NCI-H1048 (cell line): ENCODE results near the gene TSPAN9.

Source experiments
- DNase-seq: peaks from one replicate; lab custom pipeline; 2025; lab: John Stamatoyannopoulos, UW

Gene TSPAN9

DNA sequence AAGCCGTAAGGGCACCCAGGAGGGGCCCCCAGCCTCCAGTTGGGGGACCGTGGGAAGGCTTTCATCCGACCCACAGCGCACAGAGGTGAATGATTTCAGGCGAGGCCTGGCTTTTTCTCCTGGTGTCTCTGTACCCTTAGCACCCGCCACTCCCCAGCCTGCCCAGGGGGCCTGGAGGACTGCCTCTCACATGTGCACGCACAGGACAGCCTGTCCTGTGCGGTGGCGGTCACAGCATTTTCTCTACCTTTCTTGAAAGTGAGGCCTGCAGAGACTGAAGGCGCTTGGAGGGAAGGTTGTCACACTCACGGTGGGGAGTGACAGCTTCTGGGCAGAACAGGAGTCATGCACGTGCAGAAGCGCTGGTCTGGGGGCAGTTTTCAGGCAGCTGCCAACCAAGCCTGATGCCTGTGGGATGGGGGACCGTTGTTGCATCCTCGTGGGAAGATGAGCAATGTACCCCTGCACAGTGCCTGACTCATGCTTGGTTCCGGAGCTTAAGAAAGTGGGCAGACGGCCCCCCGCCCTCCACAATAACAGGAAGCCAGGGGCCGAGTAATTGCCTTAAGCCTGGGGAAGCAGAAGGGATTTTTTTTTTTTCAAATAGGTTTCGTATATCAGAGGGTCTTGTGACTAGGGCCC, 148.1 kb downstream of the TSPAN9 start:
- DNase-seq = no peak

DNA sequence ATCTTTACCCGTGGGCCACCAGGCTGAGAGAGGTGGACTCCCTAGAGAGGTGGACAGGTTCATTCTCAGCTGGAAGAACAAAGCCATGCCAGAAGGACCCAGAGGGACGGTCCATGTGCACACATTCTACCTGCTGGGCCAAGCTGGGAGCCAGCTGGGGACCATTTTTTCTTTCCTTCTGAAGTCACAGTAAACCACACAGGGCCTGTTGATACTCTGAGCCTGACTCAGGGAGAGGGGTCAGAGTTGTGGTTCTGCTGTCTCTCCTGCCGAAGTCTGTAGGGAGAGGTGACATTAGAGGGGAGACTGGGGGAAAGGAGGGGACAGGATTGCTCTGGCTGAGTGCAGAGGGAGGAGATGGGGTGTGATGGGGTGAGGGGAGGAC, 148.6 kb downstream of the TSPAN9 start:
- no peak for DNase-seq

GRCh38 chr12:3226264-3226663, 149.1 kb downstream of the TSPAN9 start:
- no peak for DNase-seq

- DNase-seq = no peak
Observed at GRCh38 chr12:3227076-3227975, 150.1 kb downstream of the TSPAN9 start.

- DNase-seq = no peak
Observed at GRCh38 chr12:3228552-3228951, 151.4 kb downstream of the TSPAN9 start.

- DNase-seq = no peak
Observed at GRCh38 chr12:3229577-3229976, 152.4 kb downstream of the TSPAN9 start.

DNA sequence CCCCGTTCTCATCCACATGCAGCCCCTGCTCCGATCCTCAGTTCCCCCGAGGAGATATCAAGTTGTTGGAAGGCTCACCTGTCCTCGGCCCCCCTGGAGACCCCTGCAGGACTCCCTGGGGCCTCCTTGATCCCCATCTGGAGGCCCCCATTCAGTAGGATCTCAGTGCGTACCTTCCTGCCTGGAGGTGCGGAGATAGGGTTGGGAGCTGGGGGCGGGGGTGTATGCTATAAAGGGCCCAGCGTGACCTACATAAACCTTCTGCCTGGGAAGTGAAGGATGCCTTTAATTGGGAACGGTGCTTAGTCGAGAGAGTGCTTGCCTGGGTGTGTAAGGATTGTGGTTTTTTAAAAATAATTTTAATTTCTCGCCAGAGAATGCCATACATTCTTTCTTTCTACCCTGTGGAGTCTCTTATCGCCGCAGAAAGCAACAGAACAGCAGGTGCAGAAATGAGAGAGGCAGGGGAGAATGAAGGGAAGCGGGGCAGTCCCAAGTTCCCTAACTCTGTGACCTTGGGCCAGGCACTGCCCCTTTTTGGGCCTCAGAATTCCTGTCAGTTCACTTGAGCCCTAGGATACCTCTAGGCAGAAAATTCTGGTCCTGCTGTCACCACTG, 153.7 kb downstream of the TSPAN9 start:
- no peak for DNase-seq

DNA sequence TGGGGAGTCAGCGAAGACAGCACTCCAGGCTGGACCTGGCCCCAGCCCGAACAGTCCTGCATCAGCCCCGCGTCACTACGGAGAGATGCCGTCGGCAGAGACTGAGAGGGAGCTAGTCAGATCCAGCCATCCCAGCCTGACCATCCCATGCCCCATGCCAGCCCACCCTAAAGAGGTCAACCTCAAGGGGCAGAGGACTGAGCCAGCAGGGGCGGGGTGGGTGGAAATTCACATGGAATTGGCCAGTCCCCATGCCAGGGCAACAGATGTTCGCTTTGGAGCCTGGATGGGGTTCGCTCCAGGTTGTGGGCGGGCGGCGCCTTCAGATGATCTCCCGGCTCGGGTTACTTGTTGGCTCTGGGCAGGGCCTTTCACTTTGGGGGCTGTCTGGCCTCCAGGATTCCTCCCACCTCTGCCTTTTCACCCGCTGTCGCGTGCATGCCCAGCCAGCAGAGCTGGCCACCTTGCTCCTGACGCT, 154.3 kb downstream of the TSPAN9 start:
- DNase-seq = no peak

DNA sequence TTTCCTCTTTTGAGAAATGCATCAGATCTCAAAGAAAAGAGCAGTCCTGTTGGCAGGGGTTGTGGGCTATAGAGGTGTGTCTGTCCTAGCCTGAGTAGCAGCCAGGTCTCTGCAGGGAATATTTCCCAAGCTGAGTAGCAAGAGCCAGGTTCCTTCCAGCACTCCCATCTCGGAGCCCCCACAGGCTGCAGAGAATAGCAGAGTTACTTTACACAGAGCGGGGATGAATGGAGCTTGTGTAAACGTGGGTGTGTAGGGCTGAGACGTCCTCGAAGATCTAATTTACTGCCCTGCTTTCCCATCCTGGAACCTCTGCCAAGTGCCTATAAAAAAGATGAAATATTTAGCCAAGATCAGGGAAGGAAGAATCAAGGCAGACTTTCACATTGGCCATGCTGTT, 156.6 kb downstream of the TSPAN9 start:
- no peak for DNase-seq

- no peak for DNase-seq
Observed at GRCh38 chr12:3236345-3237187, 159.4 kb downstream of the TSPAN9 start.

DNA sequence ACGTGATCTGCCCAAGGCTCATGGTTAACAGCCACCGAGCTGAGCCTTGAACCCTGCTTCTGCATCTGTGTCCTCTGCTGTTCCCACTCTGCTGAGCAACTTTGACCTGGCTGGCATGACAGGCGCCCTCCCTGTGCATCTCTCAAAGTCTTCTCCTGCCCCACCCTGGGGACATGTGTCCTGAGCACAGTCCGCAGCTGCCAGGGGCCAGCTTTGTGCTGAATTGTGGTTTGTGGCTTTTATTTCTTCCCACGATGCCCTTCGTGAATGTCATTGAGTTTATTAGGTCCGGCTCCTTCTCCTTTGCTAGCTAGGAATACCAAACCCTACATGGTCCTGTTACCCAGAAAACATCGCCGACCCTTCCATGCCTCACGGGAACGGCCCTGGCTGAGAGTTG, 161.0 kb downstream of the TSPAN9 start:
- DNase-seq = no peak

DNA sequence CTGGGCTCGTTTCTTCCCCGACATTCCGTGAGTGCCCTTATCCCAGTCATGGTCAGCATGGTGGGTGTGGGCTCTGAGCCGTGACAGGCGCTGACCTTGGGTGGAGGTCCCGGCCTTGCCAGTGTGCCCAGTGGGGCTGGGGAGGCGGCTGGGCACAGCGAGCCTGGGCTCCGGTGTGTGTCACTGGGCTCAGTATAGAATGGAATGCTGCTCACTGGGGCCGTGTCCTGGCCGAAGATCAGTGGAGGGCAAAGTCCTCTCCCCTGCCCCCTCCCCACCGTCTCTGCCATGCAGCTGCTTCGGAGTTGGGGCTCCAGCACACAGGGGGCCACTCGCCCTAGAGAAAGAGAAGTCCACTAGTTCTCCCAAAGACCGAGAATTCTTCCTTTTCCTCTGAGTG, 164.4 kb downstream of the TSPAN9 start:
- DNase-seq = no peak

DNA sequence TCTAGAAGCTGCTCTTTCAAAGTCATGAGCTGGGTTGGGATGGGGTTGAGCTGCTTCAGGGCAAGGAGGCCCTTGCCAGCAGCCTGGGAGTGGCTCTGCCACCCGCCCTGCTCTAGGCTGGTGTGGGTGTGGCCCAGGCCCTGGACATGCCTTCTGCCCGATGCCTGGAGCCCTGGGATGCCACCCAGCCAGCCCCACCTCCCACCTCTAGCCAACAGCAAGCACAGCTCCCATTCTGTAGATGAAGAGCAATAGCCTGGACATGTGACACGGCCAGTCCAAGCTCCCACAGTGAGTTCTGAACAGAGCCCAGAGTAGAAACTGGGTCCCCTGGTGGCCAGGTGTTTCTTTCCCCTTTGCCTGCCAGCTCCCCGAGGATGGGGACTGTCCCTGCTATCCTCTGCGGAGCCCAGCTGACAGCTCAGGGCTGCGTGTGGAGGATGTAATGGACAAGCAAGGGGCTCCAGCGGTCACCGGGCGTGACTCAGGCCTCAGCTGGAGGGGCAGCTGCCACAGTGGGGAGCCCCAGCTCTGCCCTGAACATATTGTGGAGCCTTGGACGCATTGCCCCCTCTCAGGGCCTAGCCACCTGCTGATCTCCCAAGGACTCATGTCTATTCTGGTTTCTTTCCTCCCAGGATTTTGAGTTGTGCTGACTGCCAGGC, 165.2 kb downstream of the TSPAN9 start:
- no peak for DNase-seq

DNA sequence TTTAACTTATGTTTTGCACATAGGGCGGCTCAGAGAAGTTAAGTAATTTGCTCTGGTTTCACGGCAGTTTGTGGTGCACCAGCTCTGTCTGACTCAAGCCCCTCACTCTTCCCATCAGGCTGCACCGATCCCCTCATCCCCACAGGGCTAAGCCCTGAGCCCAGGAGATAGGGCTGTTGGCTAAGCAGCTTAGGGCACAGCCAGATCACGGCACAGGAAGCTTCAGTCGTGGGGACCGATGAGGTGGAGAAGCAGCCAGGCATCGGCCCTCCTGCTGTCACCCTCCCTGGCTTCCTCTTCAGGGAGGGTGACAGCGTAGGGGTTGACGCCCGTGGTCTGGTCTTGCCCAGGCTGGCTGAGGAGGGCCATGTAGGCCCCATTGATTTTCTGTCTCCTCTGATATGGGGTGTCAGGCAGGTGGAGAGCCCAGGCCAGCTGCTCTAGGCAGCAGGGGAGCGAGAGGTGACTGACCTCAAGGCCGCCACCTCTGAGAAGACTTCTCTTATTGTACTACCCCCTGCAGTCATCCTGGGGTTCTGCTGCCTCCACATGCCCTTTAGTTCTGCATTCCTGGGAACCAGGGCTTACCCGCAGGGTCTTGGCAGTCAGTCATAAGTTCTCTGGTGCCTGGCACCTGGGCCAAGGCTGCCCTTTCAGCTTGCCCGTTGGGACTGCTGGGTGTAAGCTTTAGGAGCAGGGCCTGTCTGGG, 166.4 kb downstream of the TSPAN9 start:
- DNase-seq = no peak

DNA sequence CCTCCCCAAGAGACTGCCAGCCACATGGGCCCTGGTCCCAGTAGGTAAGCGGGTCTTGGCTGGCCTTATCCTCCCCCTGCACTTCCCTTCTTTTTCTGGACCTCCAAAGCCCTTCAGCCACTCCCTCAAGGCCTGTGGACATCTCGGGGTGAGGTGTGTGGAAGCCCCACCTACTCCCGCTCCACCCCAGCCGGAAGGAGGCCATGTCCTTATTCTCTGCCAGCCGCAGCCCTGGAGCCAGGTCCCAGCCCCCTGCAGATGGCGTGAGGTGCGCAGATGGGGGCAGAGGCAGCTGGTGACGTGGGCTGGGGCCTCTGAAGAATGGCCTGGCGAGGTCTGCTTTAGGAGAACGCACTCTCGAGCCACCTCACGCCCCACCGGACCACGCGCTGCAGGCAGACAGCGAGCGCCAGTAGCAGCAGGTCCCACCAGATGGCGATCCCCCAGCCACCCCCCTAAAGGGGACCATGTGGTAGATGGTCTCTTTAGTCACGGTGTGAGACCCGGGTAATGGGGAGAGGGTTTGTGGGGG, 167.1 kb downstream of the TSPAN9 start:
- no peak for DNase-seq

DNA sequence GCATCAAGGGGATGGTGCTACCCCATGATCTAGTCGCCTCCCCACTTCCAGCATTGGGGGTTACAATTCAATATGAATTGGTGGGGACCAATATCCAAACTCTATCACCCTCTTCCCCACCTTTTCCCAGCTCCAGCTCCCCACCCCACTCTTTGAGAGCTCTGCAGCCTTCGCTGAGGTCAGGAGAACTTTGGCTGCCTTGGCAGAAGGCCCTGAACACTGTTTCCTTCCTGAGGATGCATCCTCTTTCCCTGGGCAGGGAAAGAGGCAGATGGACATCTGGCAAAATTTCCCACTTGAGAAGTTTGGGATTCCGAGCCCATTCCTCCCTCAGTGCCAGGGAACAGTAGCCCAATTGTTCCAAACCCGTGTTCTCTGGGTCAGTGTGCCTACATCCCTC, 169.1 kb downstream of the TSPAN9 start:
- DNase-seq = no peak

- no peak for DNase-seq
Observed at GRCh38 chr12:3247077-3247476, 169.9 kb downstream of the TSPAN9 start.

- DNase-seq = no peak
Observed at GRCh38 chr12:3247629-3248161, 170.5 kb downstream of the TSPAN9 start.

- DNase-seq = no peak
Observed at GRCh38 chr12:3249081-3249800, 172.1 kb downstream of the TSPAN9 start.

- DNase-seq = no peak
Observed at GRCh38 chr12:3250034-3250433, 172.9 kb downstream of the TSPAN9 start.
